Osteocyte (in vitro differentiated cells): ENCODE measurements around the gene PPP3R1. TPM values are rescaled to one million over a fixed set of nuclear protein-coding genes. Genes with fewer than 3 reads are reported as not detected.

Source experiments
- DNase-seq: peaks from one replicate; pipeline ENCODE4 v3.0.0; 2021; ENCODE audit warnings: mixed read lengths; ENCODE audit not compliant: unreplicated experiment; ENCODE audit errors: extremely low spot score
- H3K27ac Mint-ChIP-seq: one replicate; pipeline ENCODE4 v1.8.0; 2021; ENCODE audit warnings: mild to moderate bottlenecking, mixed read lengths; ENCODE audit not compliant: unreplicated experiment
- H3K27me3 Mint-ChIP-seq: one replicate; pipeline ENCODE4 v1.8.0; 2021; ENCODE audit warnings: mixed read lengths; ENCODE audit not compliant: unreplicated experiment
- H3K36me3 Mint-ChIP-seq: one replicate; pipeline ENCODE4 v1.8.0; 2021; ENCODE audit warnings: mixed read lengths; ENCODE audit not compliant: unreplicated experiment
- H3K4me1 Mint-ChIP-seq: one replicate; pipeline ENCODE4 v1.8.0; 2021; ENCODE audit warnings: mixed read lengths; ENCODE audit not compliant: unreplicated experiment
- H3K4me3 Mint-ChIP-seq: one replicate; pipeline ENCODE4 v1.8.0; 2021; ENCODE audit warnings: mild to moderate bottlenecking, moderate library complexity, mixed read lengths; ENCODE audit not compliant: unreplicated experiment
- H3K9me3 Mint-ChIP-seq: one replicate; pipeline ENCODE4 v1.8.0; 2021; ENCODE audit warnings: mixed read lengths; ENCODE audit not compliant: unreplicated experiment
- CTCF ChIP-seq: fragments of 200-600 bp; sonication (generic); IDR thresholded peaks from 2 replicates; pipeline ENCODE4 v1.5.0; 2021; ENCODE audit warnings: antibody characterized with exemption, mild to moderate bottlenecking, moderate library complexity
- total RNA-seq: library from RNA; stranded (reverse); gene quantifications from 2 replicates; pipeline ENCODE4 v1.2.1, GENCODE V29; 2021

The PPP3R1 gene
- total RNA-seq, 1 donor from 2014 or later: 68.4 TPM

- no peaks in the 10 kb centered on the region for H3K27me3 Mint-ChIP-seq
- no peak for TF ChIP-seq CTCF
- peak overlapping the region; percentile 99 for H3K4me3 Mint-ChIP-seq
- peaks cover 32% of the 10 kb centered on the region for H3K4me1 Mint-ChIP-seq
- H3K36me3 Mint-ChIP-seq: peaks cover 9% of the 10 kb centered on the region
- H3K27ac Mint-ChIP-seq: peak overlapping the region; percentile 100
- no peak for DNase-seq
- H3K9me3 Mint-ChIP-seq: no peaks in the 10 kb centered on the region
These were observed 95.9 kb downstream of the PPP3R1 start for GRCh38 chr2:68156419-68156818.

GRCh38 chr2:68155618-68156017, 96.7 kb downstream of the PPP3R1 start:
- Mint-ChIP-seq H3K9me3 (no peaks in the 10 kb centered on the region), H3K27me3 (no peaks in the 10 kb centered on the region), H3K4me1 (peaks cover 32% of the 10 kb centered on the region), H3K27ac (no peak overlapping the region), H3K36me3 (peaks cover 4% of the 10 kb centered on the region), H3K4me3 (no peak overlapping the region)
- DNase-seq: no peak
- TF ChIP-seq CTCF: no peak

- no peak for DNase-seq
- no peak overlapping the region for H3K4me3 Mint-ChIP-seq
- H3K27ac Mint-ChIP-seq: no peak overlapping the region
- H3K27me3 Mint-ChIP-seq: no peaks in the 10 kb centered on the region
- no peak for TF ChIP-seq CTCF
- H3K4me1 Mint-ChIP-seq: peaks cover 13% of the 10 kb centered on the region
- no peaks in the 10 kb centered on the region for H3K36me3 Mint-ChIP-seq
- no peaks in the 10 kb centered on the region for H3K9me3 Mint-ChIP-seq
These were observed 99.5 kb downstream of the PPP3R1 start for GRCh38 chr2:68152681-68153347.

GRCh38 chr2:68151037-68151436, 101.3 kb downstream of the PPP3R1 start:
- TF ChIP-seq CTCF: no peak
- peaks cover 3% of the 10 kb centered on the region for H3K4me1 Mint-ChIP-seq
- no peak for DNase-seq
- no peaks in the 10 kb centered on the region for H3K9me3 Mint-ChIP-seq
- no peaks in the 10 kb centered on the region for H3K27me3 Mint-ChIP-seq
- no peaks in the 10 kb centered on the region for H3K36me3 Mint-ChIP-seq
- no peak overlapping the region for H3K27ac Mint-ChIP-seq
- H3K4me3 Mint-ChIP-seq: no peak overlapping the region

GRCh38 chr2:68141875-68142274, 110.5 kb downstream of the PPP3R1 start:
- H3K4me1 Mint-ChIP-seq: no peaks in the 10 kb centered on the region
- H3K4me3 Mint-ChIP-seq: no peak overlapping the region
- peaks cover 15% of the 10 kb centered on the region for H3K36me3 Mint-ChIP-seq
- H3K27ac Mint-ChIP-seq: no peak overlapping the region
- DNase-seq: no peak
- no peaks in the 10 kb centered on the region for H3K9me3 Mint-ChIP-seq
- no peaks in the 10 kb centered on the region for H3K27me3 Mint-ChIP-seq
- no peak for TF ChIP-seq CTCF
